ENCODE measurements around the gene BICRA.

DNA sequence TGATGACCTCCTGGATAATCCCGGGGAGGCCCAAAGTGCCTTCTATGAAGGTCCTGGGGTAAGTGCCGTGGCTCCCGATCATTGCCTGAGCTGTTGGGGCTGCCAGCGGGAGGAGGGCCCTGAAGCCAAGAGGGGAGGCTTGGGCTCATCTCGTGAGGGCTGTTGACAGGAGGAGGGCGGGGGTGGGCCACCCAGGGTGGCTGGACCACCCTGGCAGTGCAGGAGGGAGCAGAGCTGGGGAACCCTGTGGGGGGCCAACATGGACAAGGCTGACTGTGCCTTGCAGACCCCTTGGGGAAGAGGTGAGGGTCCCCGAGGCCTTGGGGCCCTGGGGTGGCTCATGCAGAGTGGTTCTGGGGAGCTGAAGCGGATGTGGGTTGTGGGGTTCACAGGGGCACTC is 66.9 kb downstream of the BICRA start:
- TF ChIP-seq CTCF (conservative IDR thresholded peaks at IDR 0.05) (no peak), EZH2 (IDR thresholded peaks at IDR 0.05; ENCODE audit: low read depth) (no peak)
